OCI-M1 (cell line): Measurements from ENCODE around the gene TMEM158.

Source experiments
- DNase-seq: peaks from one replicate; lab custom pipeline; 2025; lab: John Stamatoyannopoulos, UW

The TMEM158 gene

GRCh38 chr3:45226206-45226915, at the start of gene TMEM158:
Gene TMEM158 (minus strand): TSS chr3:45226287. CDS start chr3:45226027, 260 bp downstream.
- peak; percentile 54 for DNase-seq

- DNase-seq: no peak
Measured at GRCh38 chr3:45275006-45275704, 49.1 kb upstream of the TMEM158 start.

GRCh38 chr3:45273681-45274515, 47.8 kb upstream of the TMEM158 start:
- DNase-seq: peak; percentile 75

- no peak for DNase-seq
Measured at GRCh38 chr3:45272828-45273470, 46.9 kb upstream of the TMEM158 start.

GRCh38 chr3:45272032-45272810, 46.1 kb upstream of the TMEM158 start:
- DNase-seq: no peak

GRCh38 chr3:45269952-45270351, 43.9 kb upstream of the TMEM158 start:
- DNase-seq: peak; percentile 34

- no peak for DNase-seq
Measured at GRCh38 chr3:45267097-45267496, 41.0 kb upstream of the TMEM158 start.

GRCh38 chr3:45261333-45262110, 35.4 kb upstream of the TMEM158 start:
- no peak for DNase-seq

- DNase-seq: no peak
Measured at GRCh38 chr3:45259133-45259532, 33.0 kb upstream of the TMEM158 start.

GRCh38 chr3:45258317-45258716, 32.2 kb upstream of the TMEM158 start:
- DNase-seq: no peak

GRCh38 chr3:45253316-45253715, 27.2 kb upstream of the TMEM158 start:
- DNase-seq: no peak

- DNase-seq: no peak
Measured at GRCh38 chr3:45252826-45253225, 26.7 kb upstream of the TMEM158 start.

GRCh38 chr3:45249391-45249790, 23.3 kb upstream of the TMEM158 start:
- DNase-seq: no peak

GRCh38 chr3:45246241-45246640, 20.2 kb upstream of the TMEM158 start:
- no peak for DNase-seq

GRCh38 chr3:45244356-45244755, 18.3 kb upstream of the TMEM158 start:
- DNase-seq: no peak

- DNase-seq: no peak
Measured at GRCh38 chr3:45241206-45241605, 15.1 kb upstream of the TMEM158 start.

- DNase-seq: no peak
Measured at GRCh38 chr3:45240292-45240691, 14.2 kb upstream of the TMEM158 start.

- no peak for DNase-seq
Measured at GRCh38 chr3:45239254-45239653, 13.2 kb upstream of the TMEM158 start.

- DNase-seq: no peak
Measured at GRCh38 chr3:45236964-45237363, 10.9 kb upstream of the TMEM158 start.

GRCh38 chr3:45235409-45235808, 9.3 kb upstream of the TMEM158 start:
- DNase-seq: no peak

- DNase-seq: no peak
Measured at GRCh38 chr3:45234250-45234649, 8.2 kb upstream of the TMEM158 start.
